GM18861 (cell line): Measurements from ENCODE around the gene ZNF346.
"Not testable (repeated sequence)": the region's sequence is repeated elsewhere in the genome, so short reads cannot be mapped to it uniquely, and the experiment has no call there.

Source experiments
- ATAC-seq: cut with Tn5 transposase; IDR thresholded peaks from one replicate; pipeline ENCODE4 v1.9.1; 2021; ENCODE audit not compliant: unreplicated experiment

The ZNF346 gene

DNA sequence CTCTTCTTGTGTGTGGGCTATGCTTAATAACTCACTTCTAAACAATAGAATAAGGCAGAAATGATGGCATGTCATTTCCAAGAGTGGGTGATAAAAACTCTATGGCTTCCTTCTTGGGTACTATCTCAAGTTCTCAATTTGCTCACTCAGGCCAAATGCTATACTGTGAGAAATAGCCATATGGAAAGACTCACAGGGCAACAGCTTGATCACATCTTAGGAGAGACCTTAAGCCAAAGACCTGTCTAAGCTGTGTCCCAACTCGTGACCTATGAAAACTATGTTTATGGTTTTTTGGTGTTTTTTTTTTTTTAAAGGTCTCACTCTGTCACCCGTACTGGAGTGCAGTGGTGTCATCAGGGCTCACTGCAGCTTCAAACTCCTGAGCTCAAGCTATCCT lies 13.8 kb upstream of the ZNF346 start:
- no peak for ATAC-seq

DNA sequence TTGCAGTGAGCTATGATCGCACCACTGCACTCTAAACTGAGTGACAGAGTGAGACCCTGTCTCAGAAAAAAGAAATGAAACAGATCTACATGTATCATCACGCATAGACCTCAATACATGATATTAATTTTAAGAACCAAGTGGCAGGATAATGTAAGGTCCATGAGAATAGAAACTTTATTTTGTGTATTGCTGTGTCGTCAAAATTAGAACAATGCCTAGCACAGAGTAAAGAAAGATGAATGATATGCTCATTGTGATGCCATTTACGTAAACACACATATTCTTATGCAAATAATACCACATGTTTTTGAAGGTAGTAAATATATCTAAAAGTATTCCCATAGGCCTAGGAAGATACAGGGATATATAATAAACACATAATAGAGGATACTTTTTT lies 12.3 kb upstream of the ZNF346 start:
- no peak for ATAC-seq

DNA sequence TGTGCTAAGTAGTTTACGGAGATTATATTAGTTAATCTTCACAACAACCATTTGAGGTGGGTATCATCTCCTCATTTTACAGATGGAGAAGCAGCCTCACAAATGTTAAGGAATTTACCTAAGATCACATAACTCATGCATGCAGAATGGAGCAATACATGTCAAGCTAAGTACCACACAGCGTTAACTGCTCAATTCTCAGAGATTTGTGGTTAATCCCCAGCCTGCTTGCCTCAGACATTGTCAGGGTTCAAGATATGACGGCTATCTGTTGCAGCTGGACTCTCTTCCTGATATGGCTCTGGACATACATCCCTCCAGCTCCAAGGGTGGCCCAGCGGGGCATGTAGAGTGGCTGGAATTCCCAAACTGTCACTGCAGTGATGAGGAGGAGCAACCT lies 7.3 kb upstream of the ZNF346 start:
- ATAC-seq = no peak

DNA sequence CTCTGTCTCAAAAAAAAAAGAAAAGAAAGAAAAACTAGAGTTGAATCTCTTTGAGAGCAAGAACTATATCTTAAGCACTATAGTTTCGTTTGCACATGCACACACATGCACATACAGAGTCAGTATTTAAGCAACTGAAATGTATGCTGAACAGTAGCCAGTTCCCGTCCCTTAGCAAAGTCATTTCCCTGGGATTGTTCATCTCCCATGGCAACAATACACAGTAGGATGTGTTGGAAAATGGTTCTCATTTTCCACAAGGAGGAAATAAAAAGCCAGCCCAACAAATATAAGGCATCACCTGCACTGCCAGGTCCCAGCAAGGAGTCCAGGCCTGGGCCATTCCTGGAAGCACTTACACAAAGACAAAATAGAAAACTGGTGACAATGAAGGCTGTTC lies 4.2 kb upstream of the ZNF346 start:
- no peak for ATAC-seq

DNA sequence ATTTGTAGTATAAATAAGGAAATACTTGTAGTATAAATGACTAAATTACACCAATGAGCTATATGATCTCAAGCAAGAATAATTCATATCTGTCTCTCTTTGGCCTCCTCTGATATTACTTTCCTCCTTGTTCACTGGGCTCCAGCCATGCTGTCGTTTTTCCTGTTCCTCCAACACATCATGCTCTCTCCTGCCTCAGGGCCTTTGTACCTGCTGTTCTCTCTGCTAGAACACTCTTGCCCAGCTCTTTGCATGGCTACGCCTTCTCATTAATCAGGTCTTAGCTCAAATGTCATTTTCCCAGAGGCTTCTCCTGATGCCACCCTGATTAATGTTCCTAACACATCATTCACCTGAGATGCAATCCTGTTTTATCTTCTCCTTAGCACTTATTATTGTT lies 2.5 kb upstream of the ZNF346 start:
- ATAC-seq = no peak

DNA sequence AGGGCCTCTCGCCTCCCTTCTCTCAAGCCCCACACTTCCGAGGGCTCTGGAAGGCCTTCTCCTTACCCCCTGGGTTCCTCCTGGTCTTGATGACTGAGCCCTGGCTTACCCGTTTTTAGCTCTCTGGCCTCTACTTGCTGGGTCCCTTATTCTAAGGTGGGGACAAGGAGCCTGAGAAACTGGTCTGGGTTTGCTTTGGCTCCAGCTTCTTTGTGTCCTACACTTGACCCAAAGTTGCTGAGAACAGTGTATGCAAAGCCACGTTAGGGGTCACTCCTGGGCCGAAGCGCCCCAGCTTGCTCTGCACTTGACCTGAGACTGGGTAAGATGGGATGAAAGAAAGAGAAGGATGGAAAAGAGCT lies 788 bp downstream of the ZNF346 start:
- no peak for ATAC-seq

DNA sequence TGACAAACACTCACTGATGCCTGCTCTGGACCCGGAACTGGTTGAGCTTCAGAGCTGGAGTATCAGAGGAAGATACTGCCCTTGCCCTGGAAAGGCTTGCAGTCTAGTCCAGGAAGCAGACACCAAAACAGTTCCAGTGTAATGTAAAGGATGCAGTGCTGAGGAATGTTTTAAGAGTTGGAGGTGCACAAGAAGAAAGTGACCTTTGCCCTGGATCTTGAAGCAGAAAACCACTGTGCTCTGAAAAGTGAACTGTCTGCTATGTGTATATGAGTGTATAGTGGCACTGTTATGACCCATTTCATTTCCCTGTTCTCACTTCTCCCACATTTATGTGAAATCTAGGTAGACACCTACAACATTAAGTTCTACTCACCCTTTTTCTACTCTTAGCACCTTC lies 2.1 kb downstream of the ZNF346 start:
- ATAC-seq = no peak

DNA sequence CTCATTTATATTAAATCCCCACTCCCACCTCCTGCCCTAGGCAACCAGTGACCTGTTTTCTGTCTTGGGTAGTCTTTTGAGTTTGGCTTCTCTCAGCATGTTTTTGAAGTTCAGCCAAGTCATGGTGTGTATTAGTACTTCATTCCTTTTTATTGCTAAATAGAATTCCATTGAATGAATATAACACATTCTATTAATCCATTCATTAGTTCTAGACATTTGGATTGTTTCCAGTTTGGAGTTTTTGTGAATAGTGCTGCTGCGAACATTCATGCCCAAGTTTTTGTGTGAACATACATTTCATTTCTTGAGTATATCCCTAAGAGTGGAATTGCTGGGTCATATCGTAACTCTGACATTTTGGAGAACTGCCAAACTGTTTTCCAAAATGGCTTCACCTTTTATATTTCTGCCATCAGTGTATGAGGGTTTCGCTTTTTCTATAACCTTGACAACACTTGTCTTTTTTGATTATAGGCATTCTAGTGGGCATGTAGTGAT lies 2.7 kb downstream of the ZNF346 start:
- no peak for ATAC-seq

DNA sequence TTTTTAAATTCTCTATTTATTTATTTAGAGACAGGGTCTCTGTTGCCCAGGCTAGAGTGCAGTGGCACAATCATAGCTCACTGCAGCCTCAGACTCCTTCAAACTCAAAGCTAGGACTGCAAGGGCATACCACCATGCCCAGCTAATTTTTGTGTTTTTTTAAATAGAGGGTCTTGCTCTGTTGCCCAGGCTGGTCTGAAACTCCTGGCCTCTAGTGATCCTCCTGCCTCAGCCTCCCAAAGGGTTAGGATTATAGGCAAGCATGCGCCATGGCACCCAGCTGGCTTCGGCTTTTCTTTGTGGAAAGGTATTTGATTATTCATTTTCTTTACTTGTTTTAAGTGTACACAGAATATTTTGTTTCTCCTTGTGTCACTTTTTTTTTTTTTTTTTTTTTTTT lies 5.2 kb downstream of the ZNF346 start:
- ATAC-seq = no peak

DNA sequence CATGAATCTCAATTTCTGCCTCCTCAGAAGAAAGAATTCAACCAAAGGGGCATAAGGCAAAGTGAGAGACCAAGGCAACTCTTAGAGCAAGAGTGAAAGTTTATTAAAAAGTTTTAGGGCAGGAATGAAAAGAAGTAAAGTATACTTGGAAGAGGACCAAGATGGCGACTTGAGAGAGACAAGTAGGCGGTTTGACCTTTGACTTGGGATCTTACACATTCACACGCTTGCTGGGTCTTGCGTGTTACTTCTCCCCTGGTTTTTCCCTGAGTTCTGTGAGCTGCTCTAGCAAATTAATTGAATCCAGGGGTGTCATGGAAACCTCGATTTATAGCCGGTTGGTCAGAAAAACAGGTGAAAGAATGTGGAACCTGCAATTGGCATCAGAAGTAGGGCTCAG lies 7.0 kb downstream of the ZNF346 start:
- no peak for ATAC-seq

DNA sequence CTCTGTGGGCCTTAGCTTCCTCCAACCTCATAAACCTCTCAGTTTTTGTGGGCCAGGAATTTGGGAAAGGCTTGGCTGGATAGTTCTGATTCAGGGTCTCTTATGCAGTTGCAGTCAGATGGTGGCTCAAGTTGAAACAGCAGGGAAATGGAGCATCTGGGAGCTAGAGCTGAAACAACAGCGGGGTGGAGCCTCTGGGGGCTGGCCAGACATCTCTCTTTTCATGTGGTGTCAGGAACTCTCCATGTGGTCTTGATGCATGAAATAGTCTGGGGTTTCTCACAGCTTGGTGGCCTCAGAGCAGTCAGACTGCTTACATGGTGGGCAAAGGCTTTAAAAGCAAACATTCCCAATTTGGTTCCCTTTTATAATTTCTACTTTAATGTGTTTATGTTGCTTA lies 13.5 kb downstream of the ZNF346 start:
- no peak for ATAC-seq

DNA sequence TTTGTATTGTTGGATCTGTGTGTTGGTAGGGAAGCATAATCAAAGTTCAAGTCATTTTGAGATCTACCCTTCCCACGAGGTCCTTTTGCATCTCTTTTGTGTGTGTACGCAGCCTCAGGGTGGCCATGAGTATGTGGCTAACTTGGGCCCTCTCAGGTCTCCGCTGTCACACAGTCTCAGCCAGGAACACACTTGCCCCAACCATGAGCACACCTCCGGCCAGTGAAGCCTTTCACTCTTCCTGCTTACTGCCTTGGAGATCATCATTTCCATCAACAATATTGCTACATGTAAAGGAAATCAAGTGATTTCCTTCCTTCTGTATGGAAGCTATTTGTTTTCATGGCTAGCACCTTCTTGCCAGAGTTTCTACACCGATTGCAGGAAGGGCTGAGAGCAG lies 13.9 kb downstream of the ZNF346 start:
- no peak for ATAC-seq

DNA sequence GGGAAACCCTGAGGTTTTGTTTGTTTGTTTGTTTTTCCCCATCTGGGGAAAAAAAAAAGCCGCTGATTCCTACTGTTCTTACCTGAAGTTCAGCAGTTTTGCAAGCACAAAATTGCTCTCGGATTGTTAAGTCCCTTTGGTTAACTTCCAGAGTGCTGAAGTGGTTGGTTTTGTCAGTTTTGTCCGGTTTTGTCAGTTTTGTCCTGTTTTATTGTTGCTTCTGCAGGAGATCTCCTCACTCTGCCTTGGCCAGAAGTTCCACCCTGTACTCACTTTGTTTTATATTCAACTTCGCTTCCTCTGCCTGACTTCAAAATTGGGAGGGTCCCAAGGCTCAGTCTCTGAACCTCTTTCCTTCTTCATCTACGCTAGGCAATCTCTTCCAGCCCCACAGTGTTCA lies 14.4 kb downstream of the ZNF346 start:
- ATAC-seq = no peak

DNA sequence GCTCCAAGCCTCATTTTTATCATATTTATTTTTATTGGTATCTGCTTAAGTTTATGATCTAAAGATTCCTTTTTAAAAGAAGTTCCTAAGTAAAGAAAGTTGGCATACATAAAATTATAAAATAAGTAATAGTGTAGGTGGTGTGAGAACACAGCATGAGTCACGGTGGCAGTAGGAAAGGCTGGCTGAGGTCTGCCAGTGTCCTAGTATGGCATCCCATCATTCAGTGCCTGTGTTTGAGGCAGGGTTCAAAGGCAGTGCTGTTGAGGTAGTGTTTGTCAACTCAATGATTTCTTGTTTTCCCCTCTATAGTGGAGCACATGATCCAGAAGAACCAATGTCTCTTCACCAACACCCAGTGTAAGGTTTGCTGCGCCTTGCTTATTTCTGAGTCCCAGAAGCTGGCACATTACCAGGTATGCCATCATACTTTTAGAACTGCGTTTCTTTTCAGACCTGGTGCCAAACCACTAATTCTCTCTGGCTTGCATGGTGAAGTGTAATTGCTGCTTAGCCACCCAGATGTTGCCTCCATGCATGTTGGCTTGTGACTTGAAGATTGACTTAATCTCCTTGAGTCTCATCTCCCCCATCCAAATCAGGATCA lies 18.4 kb downstream of the ZNF346 start:
- ATAC-seq = no peak

DNA sequence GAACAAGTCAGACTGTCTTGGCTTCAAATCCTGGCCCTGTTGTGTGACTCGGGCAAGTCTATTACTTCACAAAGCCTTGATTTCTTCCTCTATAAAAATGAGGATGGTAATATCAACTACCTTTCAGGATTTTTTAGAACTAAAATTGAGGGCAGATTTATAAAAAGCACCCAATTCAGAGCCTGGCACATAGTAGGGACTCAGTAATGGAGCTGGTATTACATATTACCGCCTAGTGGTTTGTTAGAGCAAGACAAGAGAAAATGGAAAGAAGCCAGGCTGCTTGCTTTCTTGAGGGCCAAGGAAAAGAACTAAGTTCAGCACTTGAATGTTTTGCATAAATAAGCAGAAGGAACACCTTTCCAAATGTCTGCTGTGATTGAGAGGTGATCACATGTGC lies 19.4 kb downstream of the ZNF346 start:
- ATAC-seq = no peak

DNA sequence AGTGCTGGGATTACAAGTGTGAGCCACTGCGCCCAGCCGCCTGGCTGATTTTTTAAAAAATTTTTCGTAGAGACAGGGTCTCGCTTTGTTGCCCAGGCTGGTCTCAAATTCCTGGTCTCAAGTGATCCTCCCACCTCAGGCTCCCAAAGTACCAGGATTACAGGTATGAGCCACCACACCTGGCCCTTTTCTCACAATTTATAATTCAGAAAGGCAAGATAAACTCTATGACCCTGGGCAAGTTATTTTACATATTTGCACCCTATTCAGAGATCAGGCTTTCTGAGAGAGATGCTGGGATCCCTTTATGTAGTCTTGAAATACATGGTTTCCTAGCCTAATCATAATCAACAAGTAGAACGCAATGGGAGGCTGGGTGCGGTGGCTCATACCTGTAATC lies 20.6 kb downstream of the ZNF346 start:
- no peak for ATAC-seq

DNA sequence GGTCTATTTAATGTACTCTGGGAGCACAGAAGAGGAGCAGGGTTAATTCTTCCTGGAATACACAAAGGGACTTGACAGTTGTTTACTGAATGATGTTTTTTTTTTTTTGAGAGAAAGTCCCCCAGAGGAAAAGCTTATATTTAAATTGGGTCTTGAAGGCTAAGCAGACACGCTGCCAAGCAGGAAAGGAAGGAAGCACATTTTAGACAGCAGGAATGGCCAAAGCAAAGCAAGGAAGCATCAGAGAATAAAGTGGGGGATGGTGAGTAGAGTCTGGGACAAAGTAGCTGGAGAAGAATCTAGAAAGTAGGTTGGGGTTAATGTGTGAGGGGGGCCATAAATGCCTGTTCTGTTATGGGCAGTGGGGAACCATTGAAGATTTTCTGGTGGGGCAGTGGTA lies 21.5 kb downstream of the ZNF346 start:
- no peak for ATAC-seq

DNA sequence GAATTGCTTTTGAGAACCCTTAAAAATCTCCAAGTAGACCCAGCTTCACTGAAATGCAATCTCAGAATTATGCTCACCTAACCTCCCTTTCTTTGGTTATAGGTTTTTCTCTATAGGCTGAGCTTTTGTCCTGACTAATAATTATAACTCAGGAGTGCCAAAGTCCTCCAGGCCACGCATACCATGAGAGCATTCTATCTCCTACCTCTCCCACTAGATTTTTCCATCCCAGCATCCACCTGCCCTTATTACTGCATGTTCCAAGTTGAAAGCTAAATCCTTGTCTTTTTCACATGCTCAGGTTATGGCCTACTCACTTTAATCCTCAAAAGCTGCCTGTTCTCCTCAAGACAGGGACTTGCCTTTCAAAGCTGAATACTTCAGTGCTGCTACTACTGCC lies 22.1 kb downstream of the ZNF346 start:
- no peak for ATAC-seq

DNA sequence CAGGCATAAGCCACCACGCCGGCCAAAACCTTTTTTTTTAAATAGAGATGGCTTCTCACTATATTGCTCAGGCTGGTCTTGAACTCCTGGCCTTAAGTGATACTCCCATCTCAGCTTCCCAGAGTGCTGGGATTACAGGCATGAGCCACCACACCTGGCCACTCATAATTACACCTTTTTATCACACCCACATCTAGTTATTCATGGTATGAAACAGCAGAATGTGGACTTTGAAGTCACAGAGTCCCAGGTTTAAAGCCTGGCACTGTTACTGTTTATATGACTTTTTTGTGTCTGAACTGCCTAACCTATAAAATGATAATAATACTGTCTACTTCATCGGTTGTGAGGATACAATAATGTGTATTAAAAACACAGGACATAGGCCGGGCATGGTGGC lies 23.1 kb downstream of the ZNF346 start:
- ATAC-seq = no peak

DNA sequence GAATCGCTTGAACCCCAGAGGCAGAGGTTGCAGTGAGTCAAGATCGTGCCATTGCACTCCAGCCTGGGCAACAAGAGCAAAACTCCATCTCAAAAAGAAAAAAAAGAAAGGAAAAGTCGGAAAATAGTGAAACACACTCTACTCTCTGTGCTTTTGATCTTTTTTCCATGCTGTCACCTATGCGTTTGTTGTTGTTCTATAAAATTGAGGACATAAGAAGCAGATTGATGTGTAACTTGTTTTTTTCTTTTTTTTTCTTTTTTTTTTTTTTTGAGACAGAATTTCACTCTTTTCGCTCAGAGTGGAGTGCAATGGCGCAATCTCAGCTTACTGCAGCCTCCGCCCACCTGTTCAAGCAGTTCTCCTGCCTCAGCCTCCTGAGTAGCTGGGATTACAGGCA lies 26.0 kb downstream of the ZNF346 start:
- ATAC-seq = not testable (repeated sequence)

DNA sequence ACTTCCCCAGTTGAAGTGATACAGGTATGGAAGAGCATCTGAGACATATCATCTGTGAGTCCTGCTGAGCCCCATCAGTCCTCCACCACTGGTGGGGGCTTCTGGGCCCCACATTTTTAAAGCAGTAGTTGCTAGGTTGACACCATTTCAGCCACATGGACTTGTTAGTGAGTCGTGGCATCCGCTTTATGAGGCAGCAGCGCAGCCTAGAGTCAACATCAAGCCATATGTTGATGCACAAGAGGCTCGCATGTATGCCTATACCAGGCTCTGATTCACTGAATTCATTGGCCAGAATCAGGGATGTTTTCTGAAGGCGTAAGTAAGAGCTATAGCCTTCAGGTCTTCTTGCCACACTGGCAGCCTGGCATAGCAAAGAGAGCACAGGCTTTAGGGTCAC lies 26.8 kb downstream of the ZNF346 start:
- no peak for ATAC-seq

DNA sequence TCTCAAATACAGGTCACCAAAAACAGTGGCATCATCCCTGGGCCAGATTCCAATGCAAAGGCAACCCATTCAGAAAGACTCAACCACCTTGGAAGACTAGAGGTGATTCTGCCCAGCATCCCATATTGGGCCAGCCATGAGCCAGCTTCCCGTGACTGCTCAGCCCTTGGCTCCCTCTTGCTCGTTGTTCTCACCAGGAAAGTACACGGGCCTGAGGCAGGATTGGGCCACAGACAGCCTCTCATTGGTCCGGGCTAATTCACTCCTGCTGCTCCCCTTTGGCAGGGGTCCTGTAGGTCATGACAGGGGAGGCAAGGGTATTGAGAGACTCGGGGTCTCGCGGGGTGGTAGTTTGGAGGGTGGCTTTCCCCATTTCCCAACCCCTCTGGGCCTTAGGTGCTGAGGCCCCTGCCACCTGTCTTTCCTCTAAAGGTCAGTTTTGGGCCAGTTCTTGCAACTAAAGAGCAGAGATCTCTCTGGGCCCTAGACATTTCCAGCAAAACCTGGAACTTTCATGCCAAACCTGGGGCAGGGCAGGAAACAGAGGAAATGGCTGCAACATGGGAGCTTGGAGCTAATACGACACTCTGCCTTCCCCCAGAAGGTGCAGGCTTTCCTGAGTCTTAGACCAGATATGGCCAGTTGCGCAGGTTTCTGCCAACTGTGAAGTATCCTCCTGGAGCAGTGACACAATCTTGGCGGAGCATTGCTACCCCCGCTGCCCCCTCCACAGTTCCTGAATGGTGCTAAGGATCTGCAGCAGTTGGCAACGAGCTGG lies 42.2 kb downstream of the ZNF346 start:
- ATAC-seq = no peak

DNA sequence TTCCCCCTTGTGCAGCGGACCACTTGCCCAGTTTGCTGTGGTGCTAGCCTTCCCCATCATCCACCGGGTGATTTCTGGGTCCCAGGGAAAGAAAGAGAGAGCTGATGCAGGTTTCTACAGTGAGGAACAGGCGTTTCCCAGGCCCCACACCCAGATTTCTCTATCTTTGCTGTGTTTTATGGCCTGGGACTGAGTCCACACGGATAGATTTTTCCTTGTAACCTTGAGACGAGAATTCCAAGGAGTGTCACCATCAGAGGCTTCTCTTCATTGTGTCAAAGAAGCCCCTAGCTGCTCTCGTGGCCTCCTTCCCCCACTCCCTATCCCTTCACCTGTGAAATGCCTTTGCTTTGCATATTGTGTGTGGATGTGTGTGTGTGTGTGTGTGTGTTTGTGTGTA lies 43.0 kb downstream of the ZNF346 start:
- ATAC-seq = no peak
